Heart left ventricle (tissue), 13 donors: ENCODE measurements around the gene GRM3.

Experiments
- CTCF ChIP-seq, 12 donors: fragments of 200-600 bp; sonication (generic) in 4 of 12; IDR thresholded peaks; one replicate each; pipeline versions ENCODE4 v1.5.0 to v1.8.0; 2018 to 2022; ENCODE audit warnings: antibody characterized with exemption in 12 of 12, mild to moderate bottlenecking in 5 of 12
- POLR2A ChIP-seq, 2 donors: fragments of 450-650 bp; IDR thresholded peaks; one replicate each; pipeline ENCODE4 v1.6.1; 2017; ENCODE audit warnings: antibody characterized with exemption in 2 of 2, mild to moderate bottlenecking in 2 of 2, moderate library complexity in 2 of 2
- donor health status: ischemic (EF 13 %, LVEDD 7.1; RV severe dilation, severe dysfunction).
- donor health status: DM: no; HTN: yes; CAD: no.
- donor health status: DM: no; HTN: no; CAD: no.
- donor health status: ischemic (EF 25% LVEDD 6.9; RV normal size, moderate dysfunction).
- donor health status: ischemic (EF 25% LVEDD 5.7; RV mildly dilated, moderate dysfunction).
- donor health status: ischemic (EF 35%, LVEDD 5.7; RV mildly dilated, moderate dysfunction).
- donor health status: nonischemic (EF 11% LVEDD 7.7; RV severe dilation, severe dysfunction).
- donor health status: DM: yes; HTN: yes; CAD: no.
- donor health status: PGD.
- donor health status: ischemic (EF 29% LVEDD 5.4; RV normal size, mild dysfunction).
- donor health status: nonischemic (EF 23%, LVEDD 6.1; RV moderate dilation, normal function).

GRCh38 chr7:86598721-86599120, 45.0 kb upstream of the GRM3 start:
- TF ChIP-seq CTCF (IDR thresholded peaks at IDR 0.05), result no peak
- TF ChIP-seq POLR2A (IDR thresholded peaks at IDR 0.05), result no peak
